ENCODE results near the gene TAAR5. TPM values are rescaled to one million over a fixed set of nuclear protein-coding genes. Genes with fewer than 3 reads are reported as not detected.

The TAAR5 gene
- total RNA-seq, 1 experiment from 2014 or later: not detected

- Mint-ChIP-seq H3K27ac (no peak overlapping the region), H3K36me3 (no peaks in the 10 kb centered on the region), H3K4me1 (no peaks in the 10 kb centered on the region), H3K27me3 (ENCODE audit: low read depth) (no peaks in the 10 kb centered on the region; the same call in 1 of the 2 replicates), H3K4me3 (no peak overlapping the region), H3K9me3 (peaks cover 17% of the 10 kb centered on the region)
- ATAC-seq: no peak
- no peak for TF ChIP-seq IRF2 (CRISPR knock-in tag; IDR thresholded peaks at IDR 0.05; ENCODE audit: borderline replicate concordance, low read depth)
- TF ChIP-seq JAZF1 (CRISPR knock-in tag; IDR thresholded peaks at IDR 0.05): no peak
- no peak for TF ChIP-seq MAX (CRISPR knock-in tag; IDR thresholded peaks at IDR 0.05)
- TF ChIP-seq SMAD3 (CRISPR knock-in tag; IDR thresholded peaks at IDR 0.05; ENCODE audit: borderline replicate concordance): no peak
- no peak for TF ChIP-seq ZNF396 (CRISPR knock-in tag; IDR thresholded peaks at IDR 0.05; ENCODE audit: borderline replicate concordance)
- no peak for TF ChIP-seq KAT7 (CRISPR knock-in tag; IDR thresholded peaks at IDR 0.05; ENCODE audit: borderline replicate concordance)
- TF ChIP-seq AR (CRISPR knock-in tag; IDR thresholded peaks at IDR 0.05): no peak
- no peak for TF ChIP-seq ZNF532 (CRISPR knock-in tag; IDR thresholded peaks at IDR 0.05; ENCODE audit: borderline replicate concordance)
- no peak for TF ChIP-seq USF2 (CRISPR knock-in tag; IDR thresholded peaks at IDR 0.05)
- TF ChIP-seq ATF3 (CRISPR knock-in tag; conservative IDR thresholded peaks at IDR 0.05): no peak
- no peak for TF ChIP-seq ZNF425 (CRISPR knock-in tag; conservative IDR thresholded peaks at IDR 0.05)
- DNase-seq (ENCODE audit: low spot score): no peak
- POLR2A ChIA-PET: no interaction called here
- CTCF ChIA-PET: no interaction called here
These were observed 33.7 kb upstream of the TAAR5 start for GRCh38 chr6:132623106-132623845.

GRCh38 chr6:132616677-132617076 lies 27.1 kb upstream of the TAAR5 start:
- Mint-ChIP-seq H3K27me3 (ENCODE audit: low read depth) (no peaks in the 10 kb centered on the region), H3K36me3 (no peaks in the 10 kb centered on the region), H3K4me1 (no peaks in the 10 kb centered on the region), H3K9me3 (no peaks in the 10 kb centered on the region), H3K4me3 (no peak overlapping the region), H3K27ac (no peak overlapping the region)
- ATAC-seq (no peak), DNase-seq (ENCODE audit: low spot score) (no peak)
- TF ChIP-seq MXD4 (CRISPR knock-in tag; IDR thresholded peaks at IDR 0.05; ENCODE audit: borderline replicate concordance): no peak
- TF ChIP-seq JAZF1 (CRISPR knock-in tag; IDR thresholded peaks at IDR 0.05): no peak
- no peak for TF ChIP-seq ZNF317 (CRISPR knock-in tag; IDR thresholded peaks at IDR 0.05; ENCODE audit: borderline replicate concordance, low read depth)
- TF ChIP-seq ELF4 (CRISPR knock-in tag; IDR thresholded peaks at IDR 0.05; ENCODE audit: low read depth): no peak
- no peak for TF ChIP-seq PRRX2 (CRISPR knock-in tag; IDR thresholded peaks at IDR 0.05)
- POLR2A ChIA-PET: no interaction called here
- CTCF ChIA-PET: interaction anchor here (1.0 kb wide), 1 partner anchor 18 kb away, joined by 3 read pairs; no protein-coding TSS in a partner anchor
